ENCODE measurements around the gene CDKN3.
"Not testable (repeated sequence)": the region's sequence is repeated elsewhere in the genome, so short reads cannot be mapped to it uniquely, and the experiment has no call there.

The CDKN3 gene

GRCh38 chr14:54370323-54371198 is 26.2 kb upstream of the CDKN3 start:
- no peak for TF ChIP-seq CTCF (IDR thresholded peaks at IDR 0.05; ENCODE audit: low read depth, low read length)
- no peak overlapping the region for H3K4me3 ChIP-seq (ENCODE audit: low read depth, low read length)

GRCh38 chr14:54374117-54374884 is 22.5 kb upstream of the CDKN3 start:
- no peak for TF ChIP-seq CTCF (IDR thresholded peaks at IDR 0.05; ENCODE audit: low read depth, low read length)
- no peak overlapping the region for H3K4me3 ChIP-seq (ENCODE audit: low read depth, low read length)

- TF ChIP-seq CTCF (IDR thresholded peaks at IDR 0.05; ENCODE audit: low read depth, low read length) = no peak
- H3K4me3 ChIP-seq (ENCODE audit: low read depth, low read length) = no peak overlapping the region
These were observed 19.3 kb upstream of the CDKN3 start for GRCh38 chr14:54377501-54377900.

- H3K4me3 ChIP-seq (ENCODE audit: low read depth, low read length) = not testable (repeated sequence)
These were observed 17.9 kb upstream of the CDKN3 start for GRCh38 chr14:54378893-54379292.

GRCh38 chr14:54380558-54380957 is 16.2 kb upstream of the CDKN3 start:
- not testable (repeated sequence) for H3K4me3 ChIP-seq (ENCODE audit: low read depth, low read length)

GRCh38 chr14:54381821-54382220 is 15.0 kb upstream of the CDKN3 start:
- H3K4me3 ChIP-seq (ENCODE audit: low read depth, low read length) = no peak overlapping the region
- no peak for TF ChIP-seq CTCF (IDR thresholded peaks at IDR 0.05; ENCODE audit: low read depth, low read length)

GRCh38 chr14:54383835-54384234 is 13.0 kb upstream of the CDKN3 start:
- no peak for TF ChIP-seq CTCF (IDR thresholded peaks at IDR 0.05; ENCODE audit: low read depth, low read length)
- no peak overlapping the region for H3K4me3 ChIP-seq (ENCODE audit: low read depth, low read length)

- H3K4me3 ChIP-seq (ENCODE audit: low read depth, low read length) = no peak overlapping the region
- no peak for TF ChIP-seq CTCF (IDR thresholded peaks at IDR 0.05; ENCODE audit: low read depth, low read length)
These were observed 11.3 kb upstream of the CDKN3 start for GRCh38 chr14:54385556-54385955.

Data from WI38 (cell line).